ENCODE results near the gene RHBDD2.

- TF ChIP-seq, protein P1, sequence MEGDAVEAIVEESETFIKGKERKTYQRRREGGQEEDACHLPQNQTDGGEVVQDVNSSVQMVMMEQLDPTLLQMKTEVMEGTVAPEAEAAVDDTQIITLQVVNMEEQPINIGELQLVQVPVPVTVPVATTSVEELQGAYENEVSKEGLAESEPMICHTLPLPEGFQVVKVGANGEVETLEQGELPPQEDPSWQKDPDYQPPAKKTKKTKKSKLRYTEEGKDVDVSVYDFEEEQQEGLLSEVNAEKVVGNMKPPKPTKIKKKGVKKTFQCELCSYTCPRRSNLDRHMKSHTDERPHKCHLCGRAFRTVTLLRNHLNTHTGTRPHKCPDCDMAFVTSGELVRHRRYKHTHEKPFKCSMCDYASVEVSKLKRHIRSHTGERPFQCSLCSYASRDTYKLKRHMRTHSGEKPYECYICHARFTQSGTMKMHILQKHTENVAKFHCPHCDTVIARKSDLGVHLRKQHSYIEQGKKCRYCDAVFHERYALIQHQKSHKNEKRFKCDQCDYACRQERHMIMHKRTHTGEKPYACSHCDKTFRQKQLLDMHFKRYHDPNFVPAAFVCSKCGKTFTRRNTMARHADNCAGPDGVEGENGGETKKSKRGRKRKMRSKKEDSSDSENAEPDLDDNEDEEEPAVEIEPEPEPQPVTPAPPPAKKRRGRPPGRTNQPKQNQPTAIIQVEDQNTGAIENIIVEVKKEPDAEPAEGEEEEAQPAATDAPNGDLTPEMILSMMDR (IDR thresholded peaks at IDR 0.05): no peak
- peak; percentile 67 for TF ChIP-seq POLR2A (IDR thresholded peaks at IDR 0.05)
Observed at GRCh38 chr7:75920431-75921161, 41.8 kb downstream of the RHBDD2 start.

Data from right lobe of liver (tissue), 4 donors.